Measurements from ENCODE around the gene ARHGAP22.
A peak's percentile ranks its signal among the peaks of the same experiment; 100 is the strongest.

Gene ARHGAP22

DNA sequence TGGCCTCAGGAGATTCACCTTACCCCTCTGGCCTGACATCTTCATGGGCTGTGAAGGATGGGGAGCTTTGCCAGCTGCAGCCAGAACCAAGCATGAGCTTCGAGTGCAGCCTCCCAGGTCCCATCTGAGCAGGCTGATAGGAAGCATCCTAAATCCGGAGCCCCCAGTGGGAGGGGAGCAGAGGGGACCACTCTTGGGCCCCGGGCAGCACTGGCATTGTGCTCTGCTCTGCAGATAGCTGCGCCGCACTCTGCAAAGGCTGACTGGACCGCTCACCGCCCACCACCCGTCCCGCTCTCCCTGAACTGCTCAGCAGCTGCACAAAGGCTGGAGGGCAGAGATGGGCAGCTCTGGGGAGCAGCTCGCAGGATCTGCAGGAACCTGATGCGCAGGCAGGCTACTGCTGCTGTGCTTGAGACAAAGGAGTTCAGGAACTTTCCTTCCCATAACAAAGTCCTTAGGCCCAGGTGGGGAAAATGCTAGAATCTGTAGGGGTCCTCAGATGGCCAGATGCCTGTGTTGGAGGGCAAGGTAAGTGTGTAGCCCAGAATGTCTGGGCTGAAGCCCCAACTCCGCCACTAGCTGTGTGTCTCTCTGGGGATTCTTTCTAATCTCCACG is 51.8 kb downstream of the ARHGAP22 start:
- no peak for DNase-seq (ENCODE audit: low read depth)

DNA sequence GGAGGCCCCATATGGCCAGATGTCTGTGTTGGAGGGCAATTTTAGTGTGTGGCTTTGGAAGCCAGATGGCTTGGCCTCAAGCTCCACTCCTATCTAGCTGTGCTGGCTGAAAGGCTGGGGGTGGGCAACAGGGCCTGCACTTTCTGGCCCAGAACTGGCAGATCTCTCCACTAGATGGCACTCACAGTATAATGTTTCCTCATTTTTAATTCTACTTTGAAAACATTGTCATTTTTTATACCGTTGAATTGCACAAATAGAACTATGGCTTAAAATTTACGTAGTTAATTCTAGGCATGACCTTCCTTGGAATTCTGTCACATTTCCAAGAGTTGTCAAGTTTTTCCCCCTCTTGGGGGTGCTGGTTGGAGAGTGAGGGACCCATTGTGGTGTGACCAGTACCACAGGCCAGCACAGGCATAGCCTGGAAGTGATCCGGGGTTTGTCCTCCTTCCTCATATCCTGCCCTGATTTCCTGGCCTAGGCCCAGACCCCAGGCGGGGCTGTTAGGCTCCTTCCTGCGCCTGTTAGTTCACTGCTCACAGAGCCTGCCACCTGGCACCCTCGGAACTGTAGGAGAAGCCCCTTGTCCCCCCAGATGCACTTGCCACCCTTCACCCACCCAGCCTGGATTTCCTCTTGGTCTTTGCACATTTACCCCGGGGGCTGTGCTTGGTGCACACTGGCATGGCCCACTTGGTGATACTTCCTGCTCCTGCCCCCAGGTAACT is 52.8 kb downstream of the ARHGAP22 start:
- peak; percentile 25 for DNase-seq (ENCODE audit: low read depth)

DNA sequence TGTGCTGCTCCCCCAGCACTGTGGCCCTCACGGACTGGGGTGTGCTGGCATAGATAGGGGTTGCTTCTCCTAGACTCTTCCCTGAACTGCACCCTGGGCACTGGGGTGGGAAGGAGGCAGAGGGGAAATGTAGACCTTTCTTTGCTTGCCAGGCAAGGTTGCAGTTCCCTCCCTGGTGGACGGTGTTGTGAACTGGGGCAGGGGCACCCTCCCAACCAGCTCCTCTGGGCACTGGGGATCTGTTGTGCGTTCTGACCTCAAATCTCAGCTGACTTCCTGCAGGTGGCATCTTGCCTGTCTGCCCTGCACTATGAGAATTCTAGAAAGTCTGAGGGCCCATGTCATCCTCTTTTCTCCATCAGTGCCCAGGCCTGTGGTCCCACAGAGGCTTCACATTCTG is 53.9 kb downstream of the ARHGAP22 start:
- DNase-seq (ENCODE audit: low read depth) = no peak

DNA sequence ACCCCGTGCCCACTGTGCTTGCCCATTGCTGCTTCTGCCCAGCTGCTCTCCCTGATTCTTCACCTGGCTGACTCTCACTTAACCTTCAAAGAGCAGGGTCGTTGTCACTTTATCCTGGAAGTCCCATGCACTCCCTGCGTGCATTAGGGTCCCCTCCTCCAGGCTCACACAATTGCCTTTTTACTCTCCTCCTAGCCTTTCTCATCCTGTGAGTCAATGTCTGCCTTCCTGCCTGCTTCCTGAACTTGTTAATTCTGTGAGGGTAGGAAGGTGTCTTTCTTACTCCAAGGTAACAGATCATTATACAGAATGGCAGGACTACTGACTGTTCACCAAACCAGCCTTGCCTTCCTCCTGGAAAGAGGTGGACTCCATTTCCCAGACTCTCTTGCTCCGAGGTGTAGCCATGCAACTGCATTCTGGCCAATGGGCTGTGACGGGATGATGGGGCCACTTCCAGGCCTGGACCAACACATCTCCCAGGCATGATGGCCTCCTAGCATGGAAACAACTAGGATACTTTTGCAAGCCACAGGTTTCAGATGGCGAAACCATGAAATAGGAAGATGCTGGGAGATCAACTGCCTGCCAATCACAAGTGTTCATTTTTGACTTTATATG is 54.7 kb downstream of the ARHGAP22 start:
- no peak for DNase-seq (ENCODE audit: low read depth)

DNA sequence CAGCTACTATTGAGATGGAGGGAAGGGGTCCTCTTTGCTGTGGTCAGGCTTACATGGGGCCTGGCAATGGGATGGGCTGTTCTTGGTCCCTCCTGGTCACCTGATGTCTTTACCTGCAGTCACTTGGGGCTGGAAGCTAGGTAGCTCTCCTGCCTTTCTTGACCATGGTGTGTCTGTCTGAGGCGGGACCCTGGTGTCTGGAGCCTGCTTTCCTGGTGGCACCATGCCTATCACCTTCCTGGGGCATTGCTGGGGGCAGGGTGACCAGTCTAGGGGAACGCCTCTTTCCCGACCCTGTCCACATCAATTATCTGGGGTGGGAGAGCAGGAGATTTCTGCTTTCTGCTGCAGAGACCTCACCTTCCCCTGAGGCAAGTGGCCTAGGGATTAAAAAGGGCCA is 55.6 kb downstream of the ARHGAP22 start:
- no peak for DNase-seq (ENCODE audit: low read depth)

DNA sequence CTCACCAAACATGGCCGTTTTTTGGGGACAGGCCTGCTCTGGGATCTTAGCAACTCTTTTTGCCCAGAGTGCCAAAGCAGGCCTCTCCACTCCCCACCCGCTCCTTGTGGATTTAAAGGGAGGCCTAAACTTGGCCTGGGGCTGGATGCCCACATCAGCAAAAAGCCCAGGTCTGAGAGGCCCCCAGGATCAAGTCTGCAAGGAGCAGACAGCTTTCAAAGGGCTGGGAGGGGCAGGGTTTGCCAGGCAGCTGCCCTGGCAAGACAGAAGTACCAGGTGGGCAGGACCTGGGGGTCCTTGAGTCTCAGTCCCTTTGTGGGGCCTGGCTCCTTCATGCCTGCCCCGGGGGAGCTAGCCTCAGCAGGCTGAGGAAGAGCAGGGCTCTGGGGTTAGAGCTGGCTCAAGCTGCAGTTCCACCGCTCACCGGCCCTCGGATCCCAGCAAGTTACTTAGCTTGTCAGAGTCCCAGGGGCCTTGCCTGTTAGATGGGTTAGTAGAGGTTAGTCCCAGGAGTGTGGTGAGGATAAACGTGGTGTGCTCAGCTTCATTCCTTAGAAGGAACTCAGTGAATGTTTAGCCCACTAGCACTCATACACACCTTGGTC is 56.2 kb downstream of the ARHGAP22 start:
- DNase-seq (ENCODE audit: low read depth) = no peak

DNA sequence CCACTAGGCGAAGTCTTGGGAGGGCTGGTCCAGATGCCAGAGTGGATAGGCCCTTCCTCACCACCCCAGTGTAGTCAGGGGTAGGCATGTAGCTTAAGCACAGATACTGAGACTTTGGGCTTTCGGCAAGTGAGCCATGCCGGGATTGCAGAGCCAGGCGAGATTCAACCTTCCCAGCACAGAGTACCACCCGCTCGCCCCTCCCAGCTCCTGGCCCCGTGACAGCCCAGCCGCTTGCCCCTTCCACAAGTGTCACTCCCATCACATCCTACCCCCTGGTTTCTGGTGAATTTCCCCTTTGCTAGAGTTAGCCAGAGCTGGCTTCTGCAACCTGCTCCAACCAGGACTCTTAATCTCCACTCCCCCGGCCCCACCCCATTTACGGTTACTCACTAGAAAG is 56.9 kb downstream of the ARHGAP22 start:
- no peak for DNase-seq (ENCODE audit: low read depth)

DNA sequence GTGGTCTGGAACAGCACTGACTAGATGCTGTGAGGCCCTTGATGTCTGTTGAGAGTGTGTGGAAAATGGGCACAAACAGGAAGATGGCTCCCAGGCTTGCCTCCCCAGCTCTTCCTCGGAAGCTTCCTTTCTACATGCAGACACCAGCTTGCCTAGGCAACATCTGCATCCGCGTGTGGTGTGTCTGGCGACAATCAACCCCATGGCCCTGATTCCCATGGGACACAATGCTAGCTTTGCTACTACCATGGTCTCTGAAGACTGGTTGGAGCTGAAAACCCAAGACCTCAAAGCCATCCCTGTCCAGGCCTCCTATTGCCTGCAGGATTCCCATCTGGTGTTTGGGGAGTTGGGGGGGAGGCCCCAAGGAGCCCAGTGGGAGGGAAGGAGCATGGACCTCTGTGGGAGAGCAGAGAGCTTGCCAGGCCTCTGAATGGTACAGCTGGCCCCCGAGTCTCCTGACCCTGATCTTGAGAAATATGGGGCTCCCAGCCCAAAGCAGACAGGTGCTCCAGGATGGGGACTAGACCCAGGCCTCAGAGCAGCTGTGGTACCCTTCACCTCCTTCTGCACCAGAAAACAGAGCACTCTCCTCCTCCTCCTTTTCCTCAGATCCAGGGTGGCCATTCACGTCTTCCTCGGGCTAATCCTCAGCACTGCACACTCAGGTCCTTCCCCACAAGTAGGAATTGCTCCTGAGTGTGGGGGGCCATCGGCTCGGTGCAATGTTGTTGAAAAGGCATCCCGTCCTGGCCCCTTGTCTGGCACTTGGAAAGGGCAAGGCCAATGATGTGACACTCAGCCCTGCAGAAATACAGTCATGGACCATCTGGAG is 57.6 kb downstream of the ARHGAP22 start:
- DNase-seq (ENCODE audit: low read depth) = no peak

DNA sequence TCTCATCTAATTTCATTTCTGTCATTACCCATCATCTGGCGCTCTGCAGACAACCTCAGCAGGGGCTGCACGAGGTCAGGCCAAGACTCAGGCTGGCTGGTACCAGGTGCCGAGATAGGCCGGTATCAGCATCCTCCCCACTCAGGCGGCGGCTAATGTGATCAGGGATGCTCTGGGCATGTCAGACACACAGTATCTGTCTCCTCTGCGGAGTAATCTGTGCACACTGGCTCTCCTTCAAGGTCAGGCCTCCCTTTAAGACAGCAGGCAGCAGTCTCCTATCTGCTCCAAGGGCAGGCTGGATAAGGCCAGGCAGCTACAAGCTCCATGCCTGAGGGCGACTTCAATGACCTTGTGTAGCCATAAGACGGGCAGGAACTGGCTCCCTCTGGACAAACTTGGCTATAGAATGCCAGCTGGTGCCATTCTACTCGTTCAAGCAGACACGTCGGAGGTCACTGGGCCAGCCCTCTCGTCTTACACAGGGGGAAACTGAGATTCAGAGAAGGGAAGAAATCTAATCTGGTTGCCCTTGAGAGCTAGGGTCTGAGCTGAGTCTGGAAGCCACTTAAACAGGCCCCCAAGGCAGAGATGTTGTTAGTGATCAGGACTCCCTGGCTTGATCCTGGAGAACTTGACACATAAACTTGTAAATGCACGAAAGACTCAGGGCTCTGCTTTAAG is 59.3 kb downstream of the ARHGAP22 start:
- DNase-seq (ENCODE audit: low read depth) = no peak

DNA sequence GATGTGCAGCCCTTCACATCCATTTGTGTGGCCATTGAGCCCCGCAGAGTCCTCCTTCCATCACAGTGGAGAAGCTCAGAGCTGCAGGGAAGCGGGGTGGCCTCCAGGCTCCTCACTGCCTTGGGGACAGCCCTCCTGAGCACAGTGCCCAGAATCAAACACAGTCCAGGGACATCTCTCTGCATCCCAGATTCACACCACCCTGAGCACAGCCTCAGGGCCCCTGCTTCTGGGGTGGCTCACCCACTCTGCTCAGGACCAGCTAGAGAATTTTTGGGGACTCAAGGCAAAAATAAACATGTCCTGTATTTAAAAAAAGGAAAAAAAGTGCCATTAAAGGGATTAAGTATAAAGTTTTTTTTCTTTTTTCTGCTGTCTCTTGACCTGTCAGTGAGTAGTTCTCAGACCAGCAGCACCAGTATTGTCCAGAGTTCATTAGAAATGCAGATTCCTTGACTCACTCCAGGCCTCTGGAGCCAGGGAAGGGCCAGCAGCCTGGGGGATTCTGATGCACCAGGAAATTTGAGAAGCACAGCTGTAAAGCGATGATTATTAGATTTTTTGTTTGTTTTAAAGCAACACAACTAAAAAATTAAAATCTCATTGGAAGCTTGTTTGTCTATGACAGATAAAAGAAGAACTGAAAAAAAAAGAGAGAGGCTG is 61.6 kb downstream of the ARHGAP22 start:
- no peak for DNase-seq (ENCODE audit: low read depth)

DNA sequence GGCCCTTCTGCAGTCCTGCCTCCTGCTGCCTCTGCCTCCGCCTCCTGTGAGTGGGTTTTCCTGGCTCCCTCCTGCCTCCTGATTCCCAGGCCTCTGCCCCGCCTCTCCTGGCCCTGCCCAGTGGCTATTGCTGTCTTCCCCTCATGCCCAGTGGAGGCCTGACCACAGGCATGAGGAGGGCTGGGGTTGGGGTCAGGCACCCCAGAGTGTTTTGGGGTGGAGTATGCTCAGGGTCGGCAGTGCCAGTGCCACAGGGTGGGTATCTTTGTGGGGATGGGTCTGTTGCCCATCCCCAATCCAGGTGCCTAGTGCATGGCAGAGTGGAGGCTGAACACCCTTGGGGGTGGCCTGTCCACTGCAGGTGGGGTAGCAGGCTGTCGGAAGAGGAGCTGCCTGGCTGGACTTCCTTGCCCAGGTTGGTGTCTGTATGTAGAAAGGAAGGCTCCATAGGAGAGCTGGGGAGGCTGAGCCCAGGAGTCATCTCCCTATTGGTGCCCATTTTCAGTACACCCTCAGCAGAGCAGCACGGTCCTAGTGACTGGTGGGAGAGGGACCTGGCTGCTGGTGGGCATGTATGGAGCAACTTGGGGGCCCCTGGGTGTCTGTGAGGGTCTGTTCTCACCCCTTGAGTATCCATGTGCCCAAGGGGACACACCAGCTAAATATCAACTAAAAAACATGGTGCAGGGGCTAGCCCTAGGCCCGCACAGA is 62.2 kb downstream of the ARHGAP22 start:
- DNase-seq (ENCODE audit: low read depth) = no peak

DNA sequence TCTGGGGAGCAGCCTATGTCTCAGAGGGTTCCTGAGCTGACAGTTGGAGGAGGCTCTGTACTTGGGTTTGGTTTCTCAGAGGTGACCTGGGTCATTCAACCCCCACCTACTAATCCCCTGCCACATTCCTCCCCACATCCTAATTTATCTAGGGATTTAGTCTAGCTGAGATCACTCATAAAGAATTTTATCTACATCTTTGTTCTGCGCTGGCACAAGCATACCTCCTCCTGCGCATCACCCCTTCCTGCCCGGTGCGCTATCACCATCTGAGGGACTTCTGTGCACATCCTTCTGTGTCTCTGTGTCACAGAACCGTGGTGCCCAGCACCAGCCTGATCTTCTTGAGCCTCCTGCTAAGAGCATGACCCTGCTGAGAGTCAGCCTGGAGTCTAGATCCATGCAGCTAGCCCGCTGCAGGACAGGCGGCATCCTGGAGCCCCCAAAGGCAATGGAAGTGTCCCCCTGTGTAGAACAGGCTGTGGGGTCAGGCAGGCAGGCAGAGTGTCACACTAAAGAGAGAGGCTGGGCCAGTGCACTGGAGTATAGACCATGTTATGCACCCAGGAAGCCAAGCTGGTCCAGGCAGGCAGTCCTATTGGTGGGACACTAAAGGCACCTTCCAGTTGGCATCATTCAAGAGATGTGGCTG is 63.6 kb downstream of the ARHGAP22 start:
- DNase-seq (ENCODE audit: low read depth) = no peak

DNA sequence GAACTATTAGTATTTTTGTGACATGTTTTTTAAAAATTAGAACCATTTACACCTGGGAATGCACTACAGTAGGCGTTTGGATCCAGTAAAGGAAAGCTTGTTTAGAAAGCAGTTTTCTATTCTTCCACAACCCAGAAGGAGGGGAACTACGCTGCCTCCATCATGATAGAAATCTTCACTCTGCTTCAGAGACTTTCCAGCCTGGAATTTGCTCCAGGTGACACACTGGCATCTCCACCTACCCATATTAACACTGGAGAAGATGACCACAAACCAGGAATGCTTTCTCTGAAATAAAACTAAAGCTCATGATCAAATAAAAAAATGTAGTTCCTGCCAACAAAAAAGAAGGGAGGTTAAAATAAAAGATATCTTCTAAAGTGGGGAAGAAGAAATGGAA is 66.3 kb downstream of the ARHGAP22 start:
- DNase-seq (ENCODE audit: low read depth) = no peak

DNA sequence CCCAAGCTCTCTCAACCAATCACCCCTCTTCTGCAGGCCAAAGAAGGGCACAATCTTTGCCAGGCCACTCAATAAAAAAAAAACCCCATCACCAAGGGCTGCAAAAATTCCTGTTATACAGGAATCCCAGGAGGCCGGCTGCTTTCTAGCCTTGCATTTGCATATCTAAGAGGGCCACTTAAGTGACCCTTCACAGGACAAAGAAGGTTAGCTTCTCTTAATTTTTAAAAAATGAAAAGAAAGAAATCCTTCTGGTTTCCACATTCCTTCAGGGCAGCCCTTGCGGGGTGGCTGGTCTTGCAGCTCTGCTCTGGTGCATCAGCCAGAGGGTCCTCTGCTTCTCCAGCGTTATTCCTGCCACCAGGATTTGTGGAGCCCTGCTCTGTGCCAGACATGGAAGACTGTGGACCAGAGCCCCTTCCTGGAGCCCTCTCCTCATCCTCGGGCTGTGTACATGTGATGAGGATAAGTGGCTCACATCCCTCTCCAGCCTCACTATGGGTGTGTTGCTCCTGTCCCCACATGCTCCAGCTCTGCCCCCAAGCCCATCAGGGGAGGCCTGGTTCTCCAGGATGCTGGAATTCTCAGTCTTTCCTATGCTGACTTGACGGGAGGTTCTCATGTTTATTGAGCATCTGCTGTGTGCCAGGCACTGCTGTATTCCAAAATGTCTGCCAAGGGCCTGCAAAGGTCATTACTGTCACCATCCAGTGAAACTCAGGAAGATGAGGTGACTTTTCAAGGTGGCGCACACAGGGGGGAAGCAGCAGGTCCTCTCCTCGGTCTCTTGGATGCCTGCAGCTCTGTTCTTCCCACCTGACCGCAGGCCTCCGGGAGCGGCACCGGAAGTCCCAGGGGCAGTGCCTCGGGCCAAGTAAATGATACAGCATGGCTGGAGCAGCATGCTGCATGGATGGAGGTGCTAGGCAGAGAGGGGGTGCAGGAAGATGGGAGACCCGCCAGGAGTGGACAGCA is 67.7 kb downstream of the ARHGAP22 start:
- no peak for DNase-seq (ENCODE audit: low read depth)

DNA sequence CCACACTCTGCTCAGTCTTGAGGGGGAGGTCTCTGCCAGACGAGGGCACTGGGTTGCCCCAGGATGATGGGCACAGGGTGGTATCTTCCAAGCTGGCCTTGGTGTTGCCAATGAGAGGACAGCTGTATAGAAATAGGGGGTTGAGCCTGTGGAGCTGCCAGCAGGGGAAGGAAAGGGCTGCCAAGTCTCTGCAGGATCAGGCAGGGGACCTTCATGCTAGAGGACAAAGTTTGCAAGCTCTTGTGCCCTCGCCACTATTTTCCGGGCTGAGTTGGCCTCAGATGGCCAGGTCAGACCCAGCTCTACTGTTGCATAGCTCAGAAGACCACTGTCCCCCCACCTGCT is 68.7 kb downstream of the ARHGAP22 start:
- DNase-seq (ENCODE audit: low read depth) = no peak

DNA sequence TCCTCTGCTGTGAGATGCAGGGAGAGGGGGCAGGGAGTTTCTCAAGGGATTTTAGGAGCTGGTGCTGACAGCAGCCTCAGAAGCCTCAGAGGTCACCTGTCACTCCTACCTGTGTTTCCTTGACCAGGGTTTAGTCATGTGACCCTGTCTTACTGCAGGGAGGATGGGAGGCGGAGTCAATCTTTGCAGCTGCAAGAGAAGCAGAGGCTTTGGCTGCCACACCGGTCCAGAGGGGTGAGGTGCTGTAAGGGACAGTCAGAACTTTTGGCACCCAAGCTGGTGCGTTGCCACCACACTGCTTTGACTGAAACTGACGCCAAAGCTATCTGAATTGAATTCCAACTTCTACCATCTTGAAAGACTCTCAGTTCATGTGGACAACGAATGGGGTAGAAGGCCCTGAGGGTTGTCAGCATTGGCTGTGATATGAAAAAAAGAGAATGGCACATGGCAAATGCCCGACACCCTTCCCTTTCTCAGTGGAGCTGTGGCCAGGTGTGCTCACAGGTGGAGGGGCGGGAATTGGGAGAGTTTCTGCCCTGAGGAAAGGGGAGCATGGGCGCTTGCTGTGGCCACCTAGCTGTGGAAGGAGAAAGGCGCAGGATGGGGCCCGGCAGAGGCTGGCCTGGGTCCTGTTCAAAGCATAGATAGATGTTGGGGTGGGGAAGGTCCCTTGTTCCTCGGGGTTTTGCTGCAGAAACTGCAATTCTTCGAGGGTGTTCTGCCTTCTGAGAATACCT is 69.3 kb downstream of the ARHGAP22 start:
- no peak for DNase-seq (ENCODE audit: low read depth)

DNA sequence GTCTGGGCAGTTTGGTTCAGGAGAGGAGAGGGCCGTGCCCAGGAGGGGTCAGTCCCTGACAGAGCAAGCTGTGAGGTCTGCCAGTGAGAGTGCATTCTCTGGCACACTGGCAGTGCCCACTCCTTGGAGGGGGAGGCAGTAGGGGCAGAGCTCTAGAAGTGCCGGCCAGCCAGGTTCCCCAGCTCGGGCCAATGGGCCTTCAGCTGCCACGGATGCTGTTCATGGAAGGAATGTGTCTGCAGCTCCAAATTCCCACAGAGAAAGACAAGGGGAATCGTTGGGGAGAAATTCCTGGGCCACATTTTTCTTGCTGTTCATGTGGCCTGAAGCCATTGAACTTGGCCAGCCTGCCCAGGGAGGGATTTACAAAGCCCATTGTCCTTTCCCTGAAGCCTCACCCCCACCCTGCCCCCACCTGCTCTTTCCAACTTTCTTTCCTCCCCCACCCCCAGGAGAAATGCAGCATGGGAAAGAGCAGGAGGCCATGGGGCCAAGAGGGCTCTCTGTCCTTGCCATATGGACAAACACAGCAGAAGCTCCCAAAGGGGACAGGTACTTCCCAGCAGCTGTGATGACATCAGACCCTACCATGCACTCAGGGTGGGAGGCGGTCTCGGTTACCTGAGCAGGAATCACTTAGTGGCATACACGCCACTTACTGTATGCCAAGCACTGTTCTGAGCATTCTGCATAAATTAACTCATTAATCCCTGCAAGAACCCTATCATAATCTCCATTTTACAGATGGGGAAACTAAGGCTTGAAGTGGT is 70.7 kb downstream of the ARHGAP22 start:
- no peak for DNase-seq (ENCODE audit: low read depth)
